ENCODE measurements around the gene FAM114A1.

DNA sequence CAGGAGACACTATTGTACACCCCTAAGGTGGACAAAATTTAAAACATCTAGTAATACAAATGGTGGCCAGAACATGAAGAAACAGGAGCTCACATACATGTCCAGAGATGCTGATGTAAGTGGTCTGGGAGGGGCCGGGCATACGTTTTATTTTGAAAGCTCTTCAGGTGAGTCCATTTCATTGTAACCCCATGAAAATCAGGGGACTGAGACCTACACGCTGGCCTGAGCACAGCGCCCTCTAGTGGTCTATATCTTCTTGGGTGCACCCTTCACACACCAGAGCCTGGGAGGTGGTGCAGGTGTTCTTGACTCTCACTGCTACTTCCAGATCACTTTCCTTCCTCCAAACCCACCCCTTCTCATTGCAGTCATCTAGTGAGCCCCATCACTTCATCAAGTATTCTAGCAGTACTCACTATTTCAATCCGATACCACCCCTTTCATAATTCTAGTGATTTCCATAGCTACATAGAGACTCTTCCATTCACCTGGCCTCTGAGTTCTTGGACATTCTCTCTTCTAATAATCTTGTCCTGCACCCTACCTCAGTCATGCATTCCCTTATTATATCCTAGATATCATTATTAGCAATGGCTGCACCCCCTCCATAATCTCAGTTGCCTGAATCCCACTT is 6.7 kb upstream of the FAM114A1 start:
- TF ChIP-seq POLR2AphosphoS5 (IDR thresholded peaks at IDR 0.05; ENCODE audit: low read depth, low read length) (no peak), POLR2A (IDR thresholded peaks at IDR 0.05; ENCODE audit: low read depth, low read length) (no peak), SPI1 (IDR thresholded peaks at IDR 0.05; ENCODE audit: low read depth, low read length) (no peak), PAX5 (IDR thresholded peaks at IDR 0.05; ENCODE audit: insufficient read depth, low read length, severe bottlenecking) (no peak), TAF1 (IDR thresholded peaks at IDR 0.05; ENCODE audit: low read depth, low read length) (no peak), POU2F2 (IDR thresholded peaks at IDR 0.05; ENCODE audit: low read depth, low read length) (no peak)

All from GM12891 (cell line).